ENCODE data around the gene ZBTB44. TPM values are rescaled to one million over a fixed set of nuclear protein-coding genes. Genes with fewer than 3 reads are reported as not detected.
"Not testable (repeated sequence)": the region's sequence is repeated elsewhere in the genome, so short reads cannot be mapped to it uniquely, and the experiment has no call there.

The ZBTB44 gene
- total RNA-seq, 4 donors from 2014 or later = 23.1 to 76.7 (median 33.0) TPM

DNA sequence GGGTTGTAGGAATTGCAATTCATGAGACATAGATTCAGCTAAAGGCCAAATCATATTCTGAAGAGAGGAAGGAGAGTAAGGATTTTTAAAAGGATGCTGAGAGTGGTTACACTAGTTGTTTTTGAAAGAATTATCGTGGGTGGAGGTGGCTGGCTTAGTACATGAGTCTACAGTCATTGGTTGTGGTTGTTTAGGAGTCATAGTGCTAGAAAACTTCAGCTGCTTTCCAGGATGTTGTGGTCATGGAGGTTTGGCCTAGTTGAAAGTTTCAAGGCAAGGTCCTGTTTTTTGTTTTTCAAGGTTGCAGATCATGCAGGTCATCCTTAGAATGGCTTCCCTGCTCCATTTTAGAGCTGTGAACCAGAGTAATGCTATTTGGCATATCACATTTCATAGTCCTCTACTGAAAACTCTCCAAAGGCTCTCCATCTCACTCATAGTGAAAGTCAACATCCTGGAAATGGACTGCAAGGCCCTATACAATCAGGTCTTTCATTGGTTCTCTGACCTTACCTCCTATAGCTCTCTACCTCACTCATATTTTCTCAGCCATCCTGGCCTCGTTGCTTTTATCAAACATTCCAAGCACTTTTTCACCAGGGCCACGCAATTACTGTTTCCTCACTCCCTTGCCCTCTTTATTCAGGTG is 26.1 kb upstream of the ZBTB44 start:
- intact Hi-C loops (cut with DNase I) = no loop called here
- no peak overlapping the region for H3K27ac ChIP-seq
- WGBS, 2 donors = 65 to 78% methylated on average over 3 of the region's 3 CpGs
- H3K9me3 ChIP-seq = peaks cover 0 to 5% (median 0%) of the 10 kb centered on the region in 3 donors
- H3K27me3 ChIP-seq = no peaks in the 10 kb centered on the region
- H3K4me3 ChIP-seq = no peak overlapping the region
- no peak for TF ChIP-seq POLR2A (IDR thresholded peaks at IDR 0.05)
- TF ChIP-seq, protein P1, sequence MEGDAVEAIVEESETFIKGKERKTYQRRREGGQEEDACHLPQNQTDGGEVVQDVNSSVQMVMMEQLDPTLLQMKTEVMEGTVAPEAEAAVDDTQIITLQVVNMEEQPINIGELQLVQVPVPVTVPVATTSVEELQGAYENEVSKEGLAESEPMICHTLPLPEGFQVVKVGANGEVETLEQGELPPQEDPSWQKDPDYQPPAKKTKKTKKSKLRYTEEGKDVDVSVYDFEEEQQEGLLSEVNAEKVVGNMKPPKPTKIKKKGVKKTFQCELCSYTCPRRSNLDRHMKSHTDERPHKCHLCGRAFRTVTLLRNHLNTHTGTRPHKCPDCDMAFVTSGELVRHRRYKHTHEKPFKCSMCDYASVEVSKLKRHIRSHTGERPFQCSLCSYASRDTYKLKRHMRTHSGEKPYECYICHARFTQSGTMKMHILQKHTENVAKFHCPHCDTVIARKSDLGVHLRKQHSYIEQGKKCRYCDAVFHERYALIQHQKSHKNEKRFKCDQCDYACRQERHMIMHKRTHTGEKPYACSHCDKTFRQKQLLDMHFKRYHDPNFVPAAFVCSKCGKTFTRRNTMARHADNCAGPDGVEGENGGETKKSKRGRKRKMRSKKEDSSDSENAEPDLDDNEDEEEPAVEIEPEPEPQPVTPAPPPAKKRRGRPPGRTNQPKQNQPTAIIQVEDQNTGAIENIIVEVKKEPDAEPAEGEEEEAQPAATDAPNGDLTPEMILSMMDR (IDR thresholded peaks at IDR 0.05) = no peak
- no peaks in the 10 kb centered on the region for H3K36me3 ChIP-seq
- no peak for DNase-seq
- H3K4me1 ChIP-seq = no peaks in the 10 kb centered on the region

DNA sequence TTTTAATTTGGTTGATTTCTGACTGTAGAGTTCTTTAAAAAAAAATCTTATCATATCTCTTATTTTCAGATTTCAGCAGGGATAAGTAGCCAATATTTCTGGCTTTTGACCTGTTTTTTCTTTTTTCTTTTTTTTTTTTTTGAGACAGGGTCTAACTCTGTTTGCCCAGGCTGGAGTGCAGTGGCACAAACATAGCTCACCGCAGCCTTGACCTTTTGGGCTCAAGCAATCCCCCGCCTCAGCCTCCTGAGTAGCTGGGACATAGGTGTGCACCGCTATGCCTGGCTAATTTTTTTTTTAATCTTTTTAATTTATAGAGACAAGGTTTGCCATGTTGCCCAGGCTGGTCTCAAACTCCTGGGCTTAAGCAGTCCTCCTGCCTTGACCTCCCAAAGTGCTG is 23.9 kb upstream of the ZBTB44 start:
- TF ChIP-seq, protein P1 (IDR thresholded peaks at IDR 0.05) = no peak
- TF ChIP-seq POLR2A (IDR thresholded peaks at IDR 0.05) = no peak
- 89 to 90% methylated on average over 3 of the region's 3 CpGs for WGBS, 2 donors
- Histone ChIP-seq H3K4me3 (no peak overlapping the region), H3K4me1 (no peaks in the 10 kb centered on the region), H3K9me3 (peaks cover 0 to 5% (median 0%) of the 10 kb centered on the region in 3 donors), H3K36me3 (no peaks in the 10 kb centered on the region), H3K27me3 (no peaks in the 10 kb centered on the region), H3K27ac (no peak overlapping the region)
- DNase-seq = no peak
- intact Hi-C loops (cut with DNase I) = no loop called here

DNA sequence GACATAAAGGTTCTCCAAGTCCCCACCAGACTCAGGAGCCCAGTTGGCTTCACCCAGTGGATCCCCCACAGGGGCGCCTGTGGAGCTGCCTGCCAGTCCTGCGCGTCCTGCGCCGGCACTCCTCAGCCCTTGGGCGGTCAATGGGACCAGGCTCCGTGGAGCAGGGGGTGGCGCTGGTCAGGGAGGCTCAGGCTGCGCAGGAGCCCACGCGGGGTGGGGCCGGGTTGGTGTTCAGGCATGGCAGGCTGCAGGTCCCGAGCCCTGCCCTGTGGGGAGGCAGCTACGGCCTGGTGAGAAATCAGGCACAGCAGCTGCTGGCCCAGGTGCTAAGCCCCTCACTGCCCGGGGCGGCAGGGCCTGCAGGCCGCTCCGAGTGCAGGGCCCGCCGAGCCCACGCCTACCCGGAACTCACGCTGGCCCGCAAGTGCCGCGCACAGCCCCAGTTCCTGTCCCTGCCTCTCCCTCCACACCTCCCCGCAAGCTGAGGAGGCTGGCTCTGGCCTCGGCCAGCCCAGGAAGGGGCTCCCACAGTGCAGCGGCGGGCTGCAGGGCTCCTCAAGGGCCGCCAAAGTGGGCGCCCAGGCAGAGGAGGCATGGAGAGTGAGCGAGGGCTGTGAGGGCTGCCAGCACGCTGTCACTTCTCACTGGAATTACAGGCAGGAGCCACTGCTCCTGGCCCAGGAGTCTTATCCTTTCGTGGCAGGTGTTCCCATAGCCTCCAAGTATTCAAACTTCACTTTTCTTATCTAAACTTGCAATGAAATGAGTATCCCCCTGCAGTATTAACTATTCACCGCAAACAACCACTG is 22.8 kb upstream of the ZBTB44 start:
- WGBS, 2 donors = 77 to 97% methylated on average over 2 to 4 of the region's 36 CpGs
- H3K36me3 ChIP-seq = no peaks in the 10 kb centered on the region
- no peaks in the 10 kb centered on the region for H3K4me1 ChIP-seq
- H3K4me3 ChIP-seq = no peak overlapping the region
- no peak overlapping the region for H3K27ac ChIP-seq
- H3K9me3 ChIP-seq = peaks cover 0 to 5% (median 0%) of the 10 kb centered on the region in 3 donors
- intact Hi-C loops (cut with DNase I) = no loop called here
- no peaks in the 10 kb centered on the region for H3K27me3 ChIP-seq
- TF ChIP-seq POLR2A (IDR thresholded peaks at IDR 0.05) = no peak
- TF ChIP-seq, protein P1 (IDR thresholded peaks at IDR 0.05) = no peak
- no peak for DNase-seq

DNA sequence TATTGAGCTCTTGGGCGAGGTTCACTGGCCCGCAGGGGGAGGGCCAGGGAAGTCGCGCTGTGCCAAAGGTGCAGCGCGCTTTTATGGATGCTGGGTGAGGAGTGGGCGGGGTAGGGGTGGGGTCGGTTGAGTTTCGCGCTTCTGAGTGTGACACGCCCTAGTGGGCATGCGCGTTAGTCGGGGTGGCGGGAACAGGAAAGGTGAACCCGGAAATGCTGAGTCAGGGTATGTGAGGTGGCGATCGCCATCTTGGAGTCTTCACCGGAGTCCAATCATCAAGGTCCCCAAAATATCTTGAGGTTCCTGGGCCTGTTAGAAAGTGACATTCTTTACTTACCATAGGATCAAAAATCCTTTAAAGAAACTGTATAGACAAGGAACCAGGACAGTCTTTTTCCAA is 16.7 kb upstream of the ZBTB44 start:
- intact Hi-C loops (cut with DNase I); H3K36me3 ChIP-seq; H3K4me3 ChIP-seq; H3K27me3 ChIP-seq; DNase-seq; H3K27ac ChIP-seq; H3K9me3 ChIP-seq; H3K4me1 ChIP-seq: not testable (repeated sequence)
- WGBS, 2 donors = 93 to 95% methylated on average over 18 of the region's 19 CpGs

DNA sequence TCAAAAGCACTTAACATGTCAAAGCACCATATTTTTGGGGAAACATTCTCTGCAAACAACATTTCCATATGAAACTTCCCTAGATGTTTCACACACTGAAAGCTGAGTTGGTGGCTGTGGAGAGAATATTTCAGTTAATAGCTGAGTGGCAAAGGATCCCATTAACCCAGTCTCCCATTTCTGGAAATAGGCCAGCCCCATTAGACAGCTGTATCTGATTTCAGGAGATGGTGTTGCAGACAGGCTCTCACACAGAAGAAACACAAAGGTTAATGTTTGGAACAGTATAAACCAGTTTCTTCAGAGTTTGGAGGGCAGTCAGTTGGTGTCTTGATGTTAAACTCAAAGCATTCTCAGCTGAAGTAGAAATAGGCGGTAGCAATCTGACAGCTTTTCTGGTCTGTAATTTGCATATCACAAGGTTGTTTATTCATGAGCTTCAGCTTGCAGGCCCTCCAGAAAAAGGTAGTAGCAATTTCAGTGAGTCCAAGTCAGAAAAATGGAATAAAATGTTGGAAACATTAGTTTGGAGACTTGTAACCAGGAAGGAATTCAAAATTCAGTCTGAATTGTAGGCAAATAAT is 15.5 kb upstream of the ZBTB44 start:
- DNase-seq = no peak
- TF ChIP-seq POLR2A (IDR thresholded peaks at IDR 0.05) = no peak
- TF ChIP-seq, protein P1 (IDR thresholded peaks at IDR 0.05) = no peak

More for the DNA sequence above, 15.5 kb upstream of the ZBTB44 start:
- intact Hi-C loops (cut with DNase I) = no loop called here
- 75 to 81% methylated on average over 1 of the region's 1 CpG for WGBS, 2 donors
- Histone ChIP-seq H3K9me3 (no peaks in the 10 kb centered on the region), H3K27me3 (no peaks in the 10 kb centered on the region), H3K4me1 (no peaks in the 10 kb centered on the region), H3K27ac (no peak overlapping the region), H3K4me3 (no peak overlapping the region), H3K36me3 (no peaks in the 10 kb centered on the region)

Measured in esophagus squamous epithelium (tissue), 5 donors.